Left ventricle myocardium inferior (tissue), 1 donor: ENCODE measurements around the gene ESF1. TPM values are rescaled to one million over a fixed set of nuclear protein-coding genes. Genes with fewer than 3 reads are reported as not detected.

Experiments
- DNase-seq: peaks from one replicate; pipeline ENCODE4 v3.0.0-alpha.2; 2020
- H3K27ac ChIP-seq: fragments of 200-600 bp; replicated peaks from 2 replicates; pipeline ENCODE4 v1.8.0; 2021
- H3K27me3 ChIP-seq: fragments of 200-600 bp; 2 replicates; pipeline ENCODE4 v1.8.0; 2021; ENCODE audit warnings: low read depth
- H3K36me3 ChIP-seq: fragments of 200-600 bp; 2 replicates; pipeline ENCODE4 v1.8.0; 2021
- H3K4me1 ChIP-seq: fragments of 200-600 bp; 2 replicates; pipeline ENCODE4 v1.8.0; 2021
- H3K4me3 ChIP-seq: fragments of 200-600 bp; 2 replicates; pipeline ENCODE4 v1.8.0; 2021; ENCODE audit warnings: mild to moderate bottlenecking, moderate library complexity
- H3K9me3 ChIP-seq: fragments of 200-600 bp; replicated peaks from 2 replicates; pipeline ENCODE4 v1.8.0; 2021
- CTCF ChIP-seq: fragments of 200-600 bp; IDR thresholded peaks from 2 replicates; pipeline ENCODE4 v1.8.0; 2021; ENCODE audit warnings: antibody characterized with exemption, mild to moderate bottlenecking, borderline replicate concordance
- intact Hi-C: fragments of 100-400 bp; cut with micrococcal nuclease; formaldehyde crosslinking; loops from one replicate; pipeline ENCODE4 v1.11.0; 2022
- total RNA-seq: library from RNA; stranded (reverse); fragmentation: NEBNext Ultra II Directional; extraction: Animal tissue kit (Norgen Biotek cat#: 25700); gene quantifications from one replicate; pipeline ENCODE4 v1.2.1, GENCODE V29; 2021
- donor health status: DM: no; HTN: yes; CAD: no; lungs with severe emphysema.

The ESF1 gene
- total RNA-seq, 1 donor from 2014 or later = 15.5 TPM

- DNase-seq = no peak
Observed at GRCh38 chr20:13753436-13754036, 31.2 kb downstream of the ESF1 start.

GRCh38 chr20:13749811-13750210 is 34.9 kb downstream of the ESF1 start:
- Histone ChIP-seq H3K4me1 (no peaks in the 10 kb centered on the region), H3K27me3 (no peaks in the 10 kb centered on the region), H3K27ac (no peak overlapping the region), H3K4me3 (no peak overlapping the region), H3K9me3 (no peaks in the 10 kb centered on the region), H3K36me3 (peaks cover 9% of the 10 kb centered on the region)
- no peak for TF ChIP-seq CTCF
- intact Hi-C loops = no loop called here
- DNase-seq = no peak

More at GRCh38 chr20:13753436-13754036, 31.2 kb downstream of the ESF1 start:
- no peaks in the 10 kb centered on the region for H3K27me3 ChIP-seq
- no peaks in the 10 kb centered on the region for H3K4me1 ChIP-seq
- intact Hi-C loops = no loop called here
- no peak for TF ChIP-seq CTCF
- H3K27ac ChIP-seq = no peak overlapping the region
- no peak overlapping the region for H3K4me3 ChIP-seq
- no peaks in the 10 kb centered on the region for H3K9me3 ChIP-seq
- peaks cover 39% of the 10 kb centered on the region for H3K36me3 ChIP-seq

- intact Hi-C loops = no loop called here
- DNase-seq = no peak
- H3K27me3 ChIP-seq = no peaks in the 10 kb centered on the region
- peaks cover 12% of the 10 kb centered on the region for H3K9me3 ChIP-seq
- H3K27ac ChIP-seq = no peak overlapping the region
- TF ChIP-seq CTCF = no peak
- peaks cover 20% of the 10 kb centered on the region for H3K36me3 ChIP-seq
- no peak overlapping the region for H3K4me3 ChIP-seq
- H3K4me1 ChIP-seq = peaks cover 5% of the 10 kb centered on the region
Observed at GRCh38 chr20:13745784-13746183, 38.9 kb downstream of the ESF1 start.

GRCh38 chr20:13744352-13744751 is 40.4 kb downstream of the ESF1 start:
- no peaks in the 10 kb centered on the region for H3K27me3 ChIP-seq
- peaks cover 10% of the 10 kb centered on the region for H3K4me1 ChIP-seq
- no peak for TF ChIP-seq CTCF
- no peak for DNase-seq
- H3K27ac ChIP-seq = peak overlapping the region; percentile 10
- H3K4me3 ChIP-seq = no peak overlapping the region
- peaks cover 24% of the 10 kb centered on the region for H3K36me3 ChIP-seq
- intact Hi-C loops = no loop called here
- peaks cover 23% of the 10 kb centered on the region for H3K9me3 ChIP-seq

- intact Hi-C loops = no loop called here
- TF ChIP-seq CTCF = no peak
- Histone ChIP-seq H3K4me3 (no peak overlapping the region), H3K27ac (no peak overlapping the region), H3K4me1 (peaks cover 24% of the 10 kb centered on the region), H3K9me3 (peaks cover 23% of the 10 kb centered on the region), H3K27me3 (no peaks in the 10 kb centered on the region), H3K36me3 (peaks cover 24% of the 10 kb centered on the region)
- DNase-seq = no peak
Observed at GRCh38 chr20:13741879-13742278, 42.8 kb downstream of the ESF1 start.
